AG20443 (cell line): ENCODE data around the gene GPR143.
A peak's percentile ranks its signal among the peaks of the same experiment; 100 is the strongest.
"Not testable (repeated sequence)": the region's sequence is repeated elsewhere in the genome, so short reads cannot be mapped to it uniquely, and the experiment has no call there.

Source experiments
- DNase-seq: peaks from one replicate; pipeline ENCODE4 v3.0.0; 2012; ENCODE audit warnings: low spot score, mixed read lengths

The GPR143 gene

GRCh38 chrX:9768321-9768839 lies 2.7 kb upstream of the GPR143 start:
- not testable (repeated sequence) for DNase-seq

GRCh38 chrX:9767375-9767774 lies 1.7 kb upstream of the GPR143 start:
- no peak for DNase-seq

- DNase-seq: no peak
Measured at GRCh38 chrX:9765072-9765736, 443 bp downstream of the GPR143 start.

GRCh38 chrX:9759337-9759736 lies 6.3 kb downstream of the GPR143 start:
- DNase-seq: no peak

GRCh38 chrX:9758021-9758638 lies 7.5 kb downstream of the GPR143 start:
- DNase-seq: no peak

GRCh38 chrX:9757366-9757765 lies 8.3 kb downstream of the GPR143 start:
- no peak for DNase-seq

- no peak for DNase-seq
Measured at GRCh38 chrX:9749146-9749692, 16.4 kb downstream of the GPR143 start.

- DNase-seq: no peak
Measured at GRCh38 chrX:9747644-9748043, 18.0 kb downstream of the GPR143 start.

GRCh38 chrX:9746148-9746888 lies 19.3 kb downstream of the GPR143 start:
- peak; percentile 20 for DNase-seq

- DNase-seq: no peak
Measured at GRCh38 chrX:9745417-9746115, 20.1 kb downstream of the GPR143 start.

GRCh38 chrX:9739130-9739529 lies 26.5 kb downstream of the GPR143 start:
- no peak for DNase-seq

- DNase-seq: no peak
Measured at GRCh38 chrX:9738151-9738550, 27.5 kb downstream of the GPR143 start.

GRCh38 chrX:9737363-9737762 lies 28.3 kb downstream of the GPR143 start:
- no peak for DNase-seq

GRCh38 chrX:9730752-9731151 lies 34.9 kb downstream of the GPR143 start:
- DNase-seq: no peak

GRCh38 chrX:9730078-9730477 lies 35.6 kb downstream of the GPR143 start:
- no peak for DNase-seq

GRCh38 chrX:9729171-9729885 lies 36.3 kb downstream of the GPR143 start:
- DNase-seq: peak; percentile 43

GRCh38 chrX:9728261-9728660 lies 37.4 kb downstream of the GPR143 start:
- DNase-seq: no peak

GRCh38 chrX:9724711-9725110 lies 40.9 kb downstream of the GPR143 start:
- no peak for DNase-seq

- no peak for DNase-seq
Measured at GRCh38 chrX:9717376-9717775, 48.3 kb downstream of the GPR143 start.

- no peak for DNase-seq
Measured at GRCh38 chrX:9710332-9710731, 55.3 kb downstream of the GPR143 start.

- DNase-seq: peak; percentile 81
Measured at GRCh38 chrX:9708923-9709553, 56.6 kb downstream of the GPR143 start.
